ENCODE results near the gene ELF2.

- TF ChIP-seq ZBTB21 (tag by site-specific recombination; IDR thresholded peaks at IDR 0.05) (no peak), BCL6B (tag by site-specific recombination; IDR thresholded peaks at IDR 0.05) (no peak), YY1 (tag by site-specific recombination; IDR thresholded peaks at IDR 0.05) (no peak), ZNF513 (tag by site-specific recombination; IDR thresholded peaks at IDR 0.05) (no peak), CTCF (tag by site-specific recombination; IDR thresholded peaks at IDR 0.05) (no peak), ZSCAN30 (tag by site-specific recombination; IDR thresholded peaks at IDR 0.05) (no peak), ZNF704 (tag by site-specific recombination; IDR thresholded peaks at IDR 0.05) (no peak), PBX3 (CRISPR knock-in tag; IDR thresholded peaks at IDR 0.05) (no peak), PATZ1 (tag by site-specific recombination; IDR thresholded peaks at IDR 0.05) (no peak), ZNF837 (tag by site-specific recombination; IDR thresholded peaks at IDR 0.05) (no peak), HOXD13 (CRISPR knock-in tag; IDR thresholded peaks at IDR 0.05; ENCODE audit: borderline replicate concordance) (no peak)
Measured at GRCh38 chr4:139129206-139129605, 47.8 kb downstream of the ELF2 start.
